Tibial nerve (tissue), 4 donors: ENCODE measurements around the gene ENOSF1.

ENCODE experiments used
- CTCF ChIP-seq, 5 experiments: fragments of 200-600 bp in 3 of 5; fragments of 450-650 bp in 2 of 5; sonication (generic) in 3 of 5; IDR thresholded peaks; one replicate each; pipeline ENCODE4 v1.5.1; 2016 to 2019; ENCODE audit warnings: antibody characterized with exemption in 5 of 5, mild to moderate bottlenecking in 3 of 5, moderate library complexity in 2 of 5
- EP300 ChIP-seq, 2 donors: sonication (generic); formaldehyde crosslinking; IDR thresholded peaks; one replicate each; pipeline ENCODE4 v1.6.1; 2017; ENCODE audit warnings: antibody characterized with exemption in 2 of 2, mild to moderate bottlenecking in 1 of 2
- POLR2A ChIP-seq, 2 donors: fragments of 450-650 bp; IDR thresholded peaks; one replicate each; pipeline ENCODE4 v1.6.1; 2017; ENCODE audit warnings: antibody characterized with exemption in 2 of 2, mild to moderate bottlenecking in 2 of 2, moderate library complexity in 2 of 2

GRCh38 chr18:711310-711656, 1.1 kb downstream of the ENOSF1 start:
- TF ChIP-seq POLR2A (IDR thresholded peaks at IDR 0.05) (no peak), CTCF (IDR thresholded peaks at IDR 0.05) (no peak), EP300 (IDR thresholded peaks at IDR 0.05) (no peak)
